Measurements from ENCODE around the gene PBOV1.

DNA sequence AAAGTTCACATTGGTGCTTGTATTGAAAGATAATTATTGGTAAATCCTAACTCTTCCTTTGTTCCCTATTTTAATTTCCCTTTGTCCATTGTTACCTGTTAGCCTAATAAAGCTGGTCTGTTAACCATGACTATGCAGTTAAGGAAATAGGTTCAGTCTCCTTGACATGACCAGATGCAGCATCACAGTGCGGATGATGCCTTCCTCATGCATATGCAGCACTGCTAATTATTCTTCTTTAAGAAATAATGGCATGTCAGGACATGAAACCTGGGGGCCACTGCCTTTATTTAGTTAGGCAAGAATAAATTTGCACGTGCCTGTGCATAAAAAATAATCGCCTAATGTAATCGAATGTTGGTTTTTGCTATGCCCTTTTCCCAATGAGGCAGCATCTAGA lies 16.5 kb downstream of the PBOV1 start:
- TF ChIP-seq CTCF (conservative IDR thresholded peaks at IDR 0.05; ENCODE audit: low read length) (no peak), EZH2phosphoT487 (IDR thresholded peaks at IDR 0.05; ENCODE audit: borderline replicate concordance, low read depth, low read length) (no peak)

All from OCI-LY7 (cell line).